CD4-positive, alpha-beta T cell treated with Interleukin-15 for 1 hour (primary cell): ENCODE measurements around the gene BSDC1.
A peak's percentile ranks its signal among the peaks of the same experiment; 100 is the strongest.

Source experiments
- DNase-seq: peaks from one replicate; pipeline ENCODE4 v3.0.0-alpha.2; 2020

Gene BSDC1

DNA sequence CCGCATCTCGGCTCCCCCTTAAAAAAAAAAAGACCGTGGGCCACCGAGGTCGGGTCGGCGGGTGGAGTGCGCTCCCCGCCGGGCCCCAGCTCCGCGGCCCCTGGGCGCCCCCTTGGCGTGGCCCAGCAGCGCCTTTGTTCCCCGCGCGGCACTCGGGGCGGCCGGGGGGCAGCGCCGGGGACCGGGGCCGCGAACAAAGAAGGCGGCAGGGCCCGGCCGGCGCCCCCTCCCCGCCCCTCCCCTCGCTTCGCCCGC is 58.8 kb downstream of the BSDC1 start:
- DNase-seq = no peak

DNA sequence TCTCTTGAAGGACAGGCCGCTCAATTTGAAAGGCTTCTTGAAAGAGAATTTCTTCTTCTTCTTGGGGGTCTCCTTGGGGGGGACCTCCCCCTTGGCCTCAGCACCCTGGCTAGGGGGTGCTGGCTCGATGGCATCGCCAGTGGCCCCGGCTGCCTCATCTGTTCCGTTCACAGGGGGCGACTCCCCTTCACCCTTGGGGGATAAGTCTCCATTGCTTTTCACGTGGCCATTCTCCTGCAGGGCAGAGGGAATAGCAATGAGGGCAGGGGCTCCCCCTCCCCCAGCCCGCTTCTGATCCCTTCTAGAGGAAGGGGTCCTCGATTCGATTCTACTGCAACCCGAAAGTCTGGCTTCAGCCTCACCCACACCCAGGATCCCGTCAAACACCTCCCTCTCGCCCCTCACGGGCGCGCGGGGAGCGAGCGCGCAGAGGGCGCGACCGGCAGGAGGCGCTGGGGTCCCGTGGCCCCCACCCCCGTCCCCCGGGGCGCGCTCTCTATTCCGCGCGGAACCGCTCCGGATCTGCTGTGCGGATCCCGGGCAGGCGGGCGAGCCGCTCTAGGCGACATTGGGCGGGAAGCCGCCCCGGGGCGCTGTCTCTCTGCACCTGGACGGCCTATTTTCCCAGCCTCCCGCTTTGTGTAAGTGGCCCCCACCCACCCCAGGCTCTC is 59.2 kb downstream of the BSDC1 start:
- peak; percentile 69 for DNase-seq

DNA sequence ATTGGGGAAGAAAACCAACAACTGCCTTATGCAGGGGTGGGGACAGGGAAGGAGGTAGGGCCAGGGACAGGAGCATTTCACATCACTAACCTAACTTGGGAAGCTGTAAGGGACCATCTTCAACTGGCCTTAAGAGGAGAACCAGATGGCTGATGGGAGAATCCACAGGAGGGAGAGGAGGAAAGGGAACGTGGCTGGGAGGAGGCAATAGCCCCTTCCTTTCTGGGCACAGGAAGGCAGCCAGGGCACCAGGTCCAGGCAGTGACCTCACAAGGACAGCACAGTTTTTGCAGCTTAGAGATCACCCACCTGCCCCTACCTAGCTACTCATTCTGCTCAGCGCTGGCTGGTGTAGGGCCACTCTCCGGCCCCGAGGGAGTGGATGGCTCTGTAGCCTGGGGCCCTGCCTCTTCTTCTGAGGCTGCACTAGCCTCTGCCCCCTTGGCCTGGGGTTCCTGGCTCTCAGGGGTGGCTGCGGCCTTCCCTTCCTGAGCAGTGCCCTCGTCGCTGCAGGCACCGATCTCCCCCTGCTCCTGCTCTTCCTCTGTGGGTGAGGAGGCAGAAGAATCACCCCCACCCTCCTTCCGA is 59.9 kb downstream of the BSDC1 start:
- no peak for DNase-seq

DNA sequence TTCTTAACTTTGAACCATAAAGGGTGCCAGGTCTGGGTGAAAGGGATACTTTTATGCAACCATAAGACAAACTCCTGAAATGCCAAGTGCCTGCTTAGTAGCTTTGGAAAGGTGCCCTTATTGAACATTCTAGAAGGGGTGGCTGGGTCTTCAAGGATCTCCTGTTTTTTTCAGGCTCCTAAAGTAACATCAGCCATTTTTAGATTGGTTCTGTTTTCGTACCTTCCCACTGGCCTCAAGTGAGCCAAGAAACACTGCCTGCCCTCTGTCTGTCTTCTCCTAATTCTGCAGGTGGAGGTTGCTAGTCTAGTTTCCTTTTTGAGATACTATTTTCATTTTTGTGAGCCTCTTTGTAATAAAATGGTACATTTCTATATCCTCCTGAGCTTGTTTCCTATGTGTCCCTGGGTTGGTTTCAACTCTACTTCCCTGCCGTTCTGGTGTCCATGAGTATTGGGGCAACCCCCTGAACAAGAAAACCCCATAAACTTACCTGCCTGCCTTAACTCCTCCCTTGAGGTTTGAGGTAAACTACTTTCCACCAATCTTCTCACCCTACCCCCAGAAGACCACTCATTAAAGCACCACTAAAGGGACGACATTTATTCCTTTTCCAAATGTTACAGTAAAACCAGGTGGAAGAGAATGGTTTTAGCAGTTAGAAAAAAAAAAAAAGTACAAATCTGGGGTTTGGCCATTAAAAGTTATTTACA is 60.8 kb downstream of the BSDC1 start:
- no peak for DNase-seq

DNA sequence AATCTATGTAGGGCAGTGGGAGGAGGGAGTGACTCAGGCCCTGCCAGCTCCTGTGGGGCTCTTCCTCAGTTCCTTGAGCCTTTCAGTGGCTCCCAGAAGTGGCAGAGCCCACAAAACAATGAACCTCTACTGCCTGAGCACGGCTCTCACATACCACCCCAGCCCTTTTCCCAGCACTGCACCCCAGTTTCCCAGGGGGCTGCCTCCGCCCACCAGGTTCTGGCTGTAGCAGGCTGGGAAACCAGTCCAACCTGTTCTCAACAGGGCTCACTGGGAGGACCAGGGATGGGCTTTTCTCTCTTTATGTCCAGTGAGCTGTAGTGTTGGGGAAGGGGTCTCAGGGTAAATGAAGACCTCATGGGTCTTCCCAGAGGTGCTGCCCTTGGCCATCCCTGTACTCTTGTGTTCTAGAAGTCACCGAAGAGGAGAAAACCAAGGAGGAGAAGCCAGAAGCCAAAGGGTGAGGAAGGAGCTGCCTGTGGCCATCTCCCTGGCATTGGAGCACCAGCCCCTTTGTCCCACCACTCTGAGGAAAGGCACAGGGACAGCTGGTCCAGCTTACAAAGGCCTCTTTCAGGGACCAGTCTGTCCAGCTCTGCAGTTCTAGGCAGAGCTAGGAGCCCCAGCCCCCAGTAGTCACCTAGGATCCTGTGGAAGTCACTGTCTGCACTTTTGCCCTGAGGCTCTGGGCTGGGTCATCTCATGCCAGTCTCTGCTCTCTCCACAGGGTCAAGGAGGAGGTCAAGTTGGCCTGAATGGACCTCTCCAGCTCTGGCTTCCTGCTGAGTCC is 61.8 kb downstream of the BSDC1 start:
- DNase-seq = no peak

DNA sequence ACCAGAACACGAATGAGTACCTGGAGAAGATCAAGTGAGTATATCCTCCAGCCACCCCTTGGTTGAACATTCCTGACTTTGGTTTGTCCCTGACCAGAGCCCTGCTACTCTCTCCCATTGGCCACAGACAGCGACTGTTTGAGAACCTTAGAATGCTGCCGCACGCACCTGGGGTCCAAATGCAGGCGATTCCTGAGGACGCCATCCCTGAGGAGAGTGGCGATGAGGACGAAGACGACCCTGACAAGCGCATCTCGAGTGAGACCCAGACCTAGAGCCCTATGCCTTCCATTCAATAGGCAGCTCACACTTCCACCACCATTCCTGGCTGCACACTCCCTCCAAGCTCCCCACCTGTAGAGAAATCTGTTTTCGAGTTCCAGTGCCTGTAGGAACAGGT is 62.7 kb downstream of the BSDC1 start:
- no peak for DNase-seq

DNA sequence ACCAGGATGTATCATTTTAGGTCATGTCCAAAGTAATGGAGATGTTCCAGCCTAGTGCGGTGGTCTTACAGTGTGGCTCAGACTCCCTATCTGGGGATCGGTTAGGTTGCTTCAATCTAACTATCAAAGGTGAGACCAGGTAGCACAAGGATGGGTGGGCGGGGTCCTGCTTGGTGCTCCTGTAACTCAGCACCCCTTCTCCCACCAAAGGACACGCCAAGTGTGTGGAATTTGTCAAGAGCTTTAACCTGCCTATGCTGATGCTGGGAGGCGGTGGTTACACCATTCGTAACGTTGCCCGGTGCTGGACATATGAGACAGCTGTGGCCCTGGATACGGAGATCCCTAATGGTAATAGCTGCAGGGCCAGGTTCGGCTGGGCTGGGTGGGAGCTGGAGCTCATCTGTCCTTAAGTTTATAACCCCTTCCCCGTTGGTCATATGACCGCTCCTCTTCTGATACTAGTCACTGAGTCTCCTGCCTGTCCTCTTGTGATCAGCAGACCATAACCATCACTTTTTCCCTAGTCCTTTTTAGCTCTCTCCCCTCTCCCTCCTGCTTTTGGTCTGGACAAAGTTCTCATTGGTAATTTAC is 63.6 kb downstream of the BSDC1 start:
- no peak for DNase-seq

DNA sequence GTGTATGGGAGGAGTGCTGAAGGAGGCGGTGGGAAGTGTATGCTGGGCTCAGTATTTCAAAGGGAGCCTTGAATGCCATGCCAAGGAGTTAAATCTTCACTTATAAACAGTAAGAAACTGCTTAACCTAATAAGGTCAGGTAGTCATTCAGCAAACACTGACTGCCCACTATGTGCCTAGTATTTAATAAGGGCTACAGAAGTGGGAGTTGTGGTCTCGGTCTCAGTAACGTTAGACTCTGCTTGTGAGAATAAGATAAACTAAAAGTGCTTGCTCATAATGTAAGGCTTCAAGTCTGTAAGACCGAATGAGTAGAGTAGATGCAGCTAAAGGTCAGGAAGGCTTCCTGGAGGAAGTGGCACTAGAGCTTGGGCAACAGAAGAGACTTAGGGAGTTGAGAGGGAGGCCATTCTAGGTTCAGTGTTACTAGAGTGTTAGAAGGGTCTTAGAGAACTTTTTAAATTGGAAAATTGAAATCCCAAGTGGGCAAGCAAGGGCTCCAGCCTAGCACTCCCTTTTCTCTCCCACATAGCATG is 64.2 kb downstream of the BSDC1 start:
- no peak for DNase-seq

DNA sequence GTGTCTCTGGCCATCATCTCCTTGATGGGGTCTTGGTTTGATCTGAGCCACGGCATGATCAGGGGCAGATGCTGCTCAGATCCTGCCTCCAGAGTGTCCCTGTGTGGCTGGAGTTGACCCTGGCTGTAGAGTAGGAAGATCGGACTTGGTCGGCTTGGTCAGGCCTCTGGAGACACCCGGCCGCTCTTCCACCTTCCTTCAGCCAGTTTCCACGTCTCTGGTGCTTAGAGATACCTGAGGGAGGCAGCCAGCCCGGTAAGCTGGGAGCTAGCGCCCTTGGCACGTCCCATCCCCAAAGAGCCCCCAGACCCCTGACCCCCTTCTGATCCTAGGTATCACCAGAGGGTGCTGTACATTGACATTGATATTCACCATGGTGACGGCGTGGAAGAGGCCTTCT is 67.0 kb downstream of the BSDC1 start:
- no peak for DNase-seq

DNA sequence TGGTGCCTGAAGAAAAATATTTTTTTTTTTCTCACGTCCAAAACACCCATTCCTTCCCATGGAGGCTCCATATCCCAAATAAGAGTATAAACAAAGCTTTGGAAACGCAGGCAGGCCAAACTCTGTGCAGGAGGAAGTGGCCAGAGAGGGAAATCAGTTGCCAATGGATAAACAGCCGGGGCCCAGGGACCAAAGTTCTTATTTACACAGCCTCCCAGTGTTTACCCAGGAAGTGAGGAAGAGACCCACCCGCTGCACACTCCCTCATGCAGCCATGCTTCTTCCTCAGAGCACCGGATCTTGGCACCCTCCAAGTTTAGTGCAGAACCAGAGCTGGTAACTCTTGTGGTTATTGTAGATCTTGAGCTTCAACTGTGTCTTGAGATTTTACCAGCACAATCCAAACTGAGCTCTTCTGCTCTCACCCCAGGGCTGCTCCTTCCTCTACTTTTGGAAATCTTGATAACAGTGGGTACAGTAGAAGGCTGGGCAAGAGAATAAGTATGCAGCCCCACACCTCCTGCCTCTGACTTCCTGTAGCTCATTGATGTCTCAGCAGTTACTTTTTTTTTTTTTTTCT is 72.4 kb downstream of the BSDC1 start:
- no peak for DNase-seq

DNA sequence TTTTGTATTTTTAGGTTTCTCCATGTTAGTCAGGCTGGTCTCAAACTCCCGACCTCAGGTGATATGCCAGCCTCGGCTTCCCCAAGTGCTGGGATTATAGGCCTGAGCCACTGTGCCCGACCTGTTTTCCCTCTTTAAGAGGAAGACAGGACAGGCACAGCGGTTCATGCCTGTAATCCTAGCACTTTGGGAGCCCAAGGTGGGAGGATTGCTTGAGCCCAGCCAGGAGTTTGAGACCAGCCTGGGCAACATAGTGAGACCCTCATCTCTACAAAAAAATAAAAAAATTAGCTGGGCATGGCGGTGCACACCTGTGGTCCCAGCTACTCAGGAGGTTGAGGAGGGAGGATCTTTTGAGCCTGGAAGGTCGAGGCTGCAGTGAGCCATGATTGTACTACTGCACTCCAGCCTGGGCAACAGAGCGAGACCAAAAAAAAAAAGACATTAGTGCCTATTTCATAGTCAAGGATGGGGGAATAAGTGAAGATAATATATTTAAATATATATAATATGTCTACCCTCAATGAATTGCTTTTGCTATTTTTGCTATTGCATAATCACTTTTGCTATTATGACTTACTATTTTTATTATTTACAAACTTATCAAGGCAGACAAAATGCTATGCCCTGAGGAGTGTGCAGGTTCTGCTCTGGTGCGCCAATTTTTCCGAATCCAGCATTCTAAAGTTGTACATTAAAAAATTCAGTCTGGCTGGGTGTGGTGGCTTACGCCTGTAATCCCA is 75.9 kb downstream of the BSDC1 start:
- no peak for DNase-seq

DNA sequence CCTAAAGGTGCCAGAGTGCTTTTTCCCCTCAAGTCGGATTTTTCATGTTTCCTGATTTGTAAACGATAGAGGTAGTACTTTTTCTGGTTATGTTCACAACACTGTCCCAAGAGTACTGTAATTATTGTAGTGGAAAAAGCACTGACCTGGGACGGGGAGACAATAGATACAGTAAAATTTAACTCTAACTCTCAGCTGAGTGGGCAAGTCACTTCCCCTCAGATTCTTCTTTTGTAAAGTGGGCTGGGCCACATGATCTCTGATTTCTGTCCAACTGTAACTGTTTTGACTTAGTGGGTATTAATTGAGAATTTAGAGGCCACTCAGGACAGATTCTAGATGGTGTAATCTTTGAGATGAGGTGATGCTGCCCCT is 77.4 kb downstream of the BSDC1 start:
- DNase-seq = no peak
